ENCODE data around the gene RAB14. TPM values are rescaled to one million over a fixed set of nuclear protein-coding genes. Genes with fewer than 3 reads are reported as not detected.

The RAB14 gene
- total RNA-seq, 2 experiments from 2014 or later: 8.6 to 37.1 TPM

- H3K4me2 ChIP-seq (ENCODE audit: low read length): no peak overlapping the region
- no TSS peak for BruUV-seq (replicated peaks)
These were observed 26.2 kb upstream of the RAB14 start for GRCh38 chr9:121227862-121228261.

GRCh38 chr9:121226175-121226574 is 24.5 kb upstream of the RAB14 start:
- DNase-seq (ENCODE audit: low spot score): no peak
- CTCF ChIA-PET (ENCODE audit: unreplicated experiment): no interaction called here
- no peaks in the 10 kb centered on the region for H4K20me1 ChIP-seq (ENCODE audit: insufficient read depth, low read length)
- no peak for TF ChIP-seq EZH2phosphoT487 (IDR thresholded peaks at IDR 0.05; ENCODE audit: borderline replicate concordance, low read depth, low read length)
- no peak for TF ChIP-seq CTCF (conservative IDR thresholded peaks at IDR 0.05; ENCODE audit: low read length)
- H3K79me2 ChIP-seq (ENCODE audit: insufficient read depth, low read depth, low read length): no peaks in the 10 kb centered on the region
- intact Hi-C loops (cut with micrococcal nuclease; ENCODE audit: unreplicated experiment): no loop called here
- no peaks in the 10 kb centered on the region for H3K4me1 ChIP-seq (ENCODE audit: insufficient read depth, low read length, poor library complexity, severe bottlenecking)
- no peak overlapping the region for H3K4me2 ChIP-seq (ENCODE audit: low read length)
- no peak overlapping the region for H3K27ac ChIP-seq (ENCODE audit: low read depth, low read length, poor library complexity, severe bottlenecking)
- BruUV-seq (replicated peaks): no TSS peak
- POLR2A ChIA-PET: interaction anchor here (1.1 kb wide), 1 partner anchor 9 kb away, joined by 3 read pairs; no protein-coding TSS in a partner anchor
- H3K36me3 ChIP-seq (ENCODE audit: insufficient read depth, low read length): peaks cover 3% of the 10 kb centered on the region; the same call in 1 of the 2 replicates
- no peaks in the 10 kb centered on the region for H3K9me2 ChIP-seq (ENCODE audit: insufficient read depth, low read length)
- H3K4me3 ChIP-seq (ENCODE audit: low read depth, low read length, poor library complexity, severe bottlenecking): no peak overlapping the region
- no peak overlapping the region for H2AFZ ChIP-seq (ENCODE audit: low read length)
- no peaks in the 10 kb centered on the region for H3K9me3 ChIP-seq (ENCODE audit: low read length)

More at GRCh38 chr9:121227862-121228261, 26.2 kb upstream of the RAB14 start:
- intact Hi-C loops (cut with micrococcal nuclease; ENCODE audit: unreplicated experiment): no loop called here
- H3K9me3 ChIP-seq (ENCODE audit: low read length): no peaks in the 10 kb centered on the region
- H3K27ac ChIP-seq (ENCODE audit: low read depth, low read length, poor library complexity, severe bottlenecking): no peak overlapping the region
- no peaks in the 10 kb centered on the region for H3K4me1 ChIP-seq (ENCODE audit: insufficient read depth, low read length, poor library complexity, severe bottlenecking)
- ChIA-PET POLR2A (interaction anchor here (1.0 kb wide), 1 partner anchor 12 kb away, joined by 6 read pairs; no protein-coding TSS in a partner anchor), CTCF (ENCODE audit: unreplicated experiment) (no interaction called here)
- no peaks in the 10 kb centered on the region for H4K20me1 ChIP-seq (ENCODE audit: insufficient read depth, low read length)
- TF ChIP-seq CTCF (conservative IDR thresholded peaks at IDR 0.05; ENCODE audit: low read length) (no peak), EZH2phosphoT487 (IDR thresholded peaks at IDR 0.05; ENCODE audit: borderline replicate concordance, low read depth, low read length) (no peak)
- no peak overlapping the region for H2AFZ ChIP-seq (ENCODE audit: low read length)
- no peaks in the 10 kb centered on the region for H3K79me2 ChIP-seq (ENCODE audit: insufficient read depth, low read depth, low read length)
- no peaks in the 10 kb centered on the region for H3K9me2 ChIP-seq (ENCODE audit: insufficient read depth, low read length)
- peaks cover 10% of the 10 kb centered on the region; the same call in 1 of the 2 replicates for H3K36me3 ChIP-seq (ENCODE audit: insufficient read depth, low read length)
- DNase-seq (ENCODE audit: low spot score): no peak
- no peak overlapping the region for H3K4me3 ChIP-seq (ENCODE audit: low read depth, low read length, poor library complexity, severe bottlenecking)

GRCh38 chr9:121225240-121225639 is 23.6 kb upstream of the RAB14 start:
- no peaks in the 10 kb centered on the region for H3K9me3 ChIP-seq (ENCODE audit: low read length)
- TF ChIP-seq EZH2phosphoT487 (IDR thresholded peaks at IDR 0.05; ENCODE audit: borderline replicate concordance, low read depth, low read length): no peak
- no peak for TF ChIP-seq CTCF (conservative IDR thresholded peaks at IDR 0.05; ENCODE audit: low read length)
- H3K4me2 ChIP-seq (ENCODE audit: low read length): no peak overlapping the region
- no peak overlapping the region for H3K4me3 ChIP-seq (ENCODE audit: low read depth, low read length, poor library complexity, severe bottlenecking)
- H4K20me1 ChIP-seq (ENCODE audit: insufficient read depth, low read length): no peaks in the 10 kb centered on the region
- BruUV-seq (replicated peaks): no TSS peak
- no peaks in the 10 kb centered on the region for H3K4me1 ChIP-seq (ENCODE audit: insufficient read depth, low read length, poor library complexity, severe bottlenecking)
- ChIA-PET POLR2A (interaction anchor here (0.6 kb wide), 2 partner anchors 35 to 798 kb away, joined by 4 to 5 read pairs; no protein-coding TSS in a partner anchor), CTCF (ENCODE audit: unreplicated experiment) (no interaction called here)
- H3K9me2 ChIP-seq (ENCODE audit: insufficient read depth, low read length): no peaks in the 10 kb centered on the region
- H3K27ac ChIP-seq (ENCODE audit: low read depth, low read length, poor library complexity, severe bottlenecking): no peak overlapping the region
- no peaks in the 10 kb centered on the region for H3K36me3 ChIP-seq (ENCODE audit: insufficient read depth, low read length)
- H2AFZ ChIP-seq (ENCODE audit: low read length): no peak overlapping the region
- no peaks in the 10 kb centered on the region for H3K79me2 ChIP-seq (ENCODE audit: insufficient read depth, low read depth, low read length)
- no peak for DNase-seq (ENCODE audit: low spot score)
- intact Hi-C loops (cut with micrococcal nuclease; ENCODE audit: unreplicated experiment): no loop called here
